DMS153 treated with DMSO at 0.1 percent for 48 hours (cell line): Measurements from ENCODE around the gene CX3CL1.
"Not testable (repeated sequence)": the region's sequence is repeated elsewhere in the genome, so short reads cannot be mapped to it uniquely, and the experiment has no call there.

Experiments used
- DNase-seq: peaks from one replicate; lab custom pipeline; 2025; ENCODE audit not compliant: unreplicated experiment; lab: John Stamatoyannopoulos, UW

Gene CX3CL1

GRCh38 chr16:57357330-57358085 lies 14.8 kb upstream of the CX3CL1 start:
- no peak for DNase-seq

- no peak for DNase-seq
Measured at GRCh38 chr16:57358086-57358420, 14.2 kb upstream of the CX3CL1 start.

- DNase-seq: no peak
Measured at GRCh38 chr16:57358527-57359095, 13.7 kb upstream of the CX3CL1 start, which contains the start of gene CCL22. Gene CCL22 (plus strand): TSS chr16:57358783. CDS start chr16:57358817, 34 bp downstream.

GRCh38 chr16:57360321-57360935 lies 11.9 kb upstream of the CX3CL1 start:
- DNase-seq: no peak

- no peak for DNase-seq
Measured at GRCh38 chr16:57361404-57361803, 10.9 kb upstream of the CX3CL1 start.

GRCh38 chr16:57364143-57364542 lies 8.1 kb upstream of the CX3CL1 start:
- DNase-seq: no peak

GRCh38 chr16:57366544-57367040 lies 5.7 kb upstream of the CX3CL1 start:
- DNase-seq: no peak

GRCh38 chr16:57367116-57367752 lies 5.1 kb upstream of the CX3CL1 start:
- DNase-seq: no peak

- no peak for DNase-seq
Measured at GRCh38 chr16:57371494-57372371, 557 bp upstream of the CX3CL1 start.

- no peak for DNase-seq
Measured at GRCh38 chr16:57373117-57373947, 1.0 kb downstream of the CX3CL1 start.

GRCh38 chr16:57374067-57374534 lies 1.8 kb downstream of the CX3CL1 start:
- no peak for DNase-seq

GRCh38 chr16:57374925-57375465 lies 2.7 kb downstream of the CX3CL1 start:
- not testable (repeated sequence) for DNase-seq

- DNase-seq: no peak
Measured at GRCh38 chr16:57376313-57376818, 4.1 kb downstream of the CX3CL1 start.

- no peak for DNase-seq
Measured at GRCh38 chr16:57377080-57377841, 5.0 kb downstream of the CX3CL1 start.

GRCh38 chr16:57379579-57379978 lies 7.3 kb downstream of the CX3CL1 start:
- no peak for DNase-seq

GRCh38 chr16:57380671-57381462 lies 8.6 kb downstream of the CX3CL1 start:
- no peak for DNase-seq

GRCh38 chr16:57381791-57382534 lies 9.7 kb downstream of the CX3CL1 start:
- no peak for DNase-seq
